Middle frontal gyrus (tissue), 1 donor: Measurements from ENCODE around the gene RGS2.

Experiments used
- DNase-seq: peaks from one replicate; pipeline ENCODE4 v3.0.0-alpha.2; 2015; ENCODE audit warnings: low spot score; ENCODE audit errors: extremely low spot score

Gene RGS2, protein sequence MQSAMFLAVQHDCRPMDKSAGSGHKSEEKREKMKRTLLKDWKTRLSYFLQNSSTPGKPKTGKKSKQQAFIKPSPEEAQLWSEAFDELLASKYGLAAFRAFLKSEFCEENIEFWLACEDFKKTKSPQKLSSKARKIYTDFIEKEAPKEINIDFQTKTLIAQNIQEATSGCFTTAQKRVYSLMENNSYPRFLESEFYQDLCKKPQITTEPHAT

DNA sequence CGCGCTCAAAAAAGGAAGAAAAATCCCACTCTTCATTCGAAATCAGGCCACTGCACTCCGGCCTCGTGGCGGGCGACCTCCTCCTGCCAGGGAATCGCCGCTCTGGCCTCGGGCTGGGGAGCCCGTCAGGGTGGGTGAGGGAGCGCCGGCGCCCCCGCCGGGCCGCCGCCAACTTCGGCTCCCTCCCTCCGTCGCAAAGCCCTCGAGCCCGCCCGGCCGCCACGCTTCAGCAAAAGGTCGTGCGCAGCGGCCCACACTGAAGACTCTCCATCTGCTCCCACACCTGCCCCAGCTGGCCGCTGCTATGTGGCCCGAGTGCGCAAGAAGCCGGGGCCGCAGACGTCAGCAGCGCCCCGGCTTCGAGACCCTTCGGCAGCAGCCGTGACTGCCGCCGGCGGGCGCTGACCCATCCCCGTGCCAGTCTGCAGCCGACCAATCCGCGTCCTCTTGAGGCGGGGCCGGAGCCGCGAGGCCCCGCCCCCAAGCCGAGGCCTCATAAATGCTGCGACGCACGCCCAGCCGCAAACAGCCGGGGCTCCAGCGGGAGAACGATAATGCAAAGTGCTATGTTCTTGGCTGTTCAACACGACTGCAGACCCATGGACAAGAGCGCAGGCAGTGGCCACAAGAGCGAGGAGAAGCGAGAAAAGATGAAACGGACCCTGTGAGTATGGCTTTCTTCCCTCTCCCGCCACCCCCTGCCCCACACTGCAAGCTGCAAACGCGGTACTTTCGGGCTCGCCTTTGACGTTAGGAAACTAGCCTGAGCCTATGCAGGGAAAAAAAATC lies at the start of gene RGS2:
RGS2 (plus strand) TSS at position 522 of the 789 bp plus-strand sequence; CDS start at position 555, 33 bp downstream.
- peak; percentile 90 for DNase-seq

GRCh38 chr1:192759104-192759503 lies 49.7 kb upstream of the RGS2 start:
- DNase-seq: no peak

- no peak for DNase-seq
Observed at GRCh38 chr1:192762265-192762664, 46.6 kb upstream of the RGS2 start.

- no peak for DNase-seq
Observed at GRCh38 chr1:192763243-192763642, 45.6 kb upstream of the RGS2 start.

DNA sequence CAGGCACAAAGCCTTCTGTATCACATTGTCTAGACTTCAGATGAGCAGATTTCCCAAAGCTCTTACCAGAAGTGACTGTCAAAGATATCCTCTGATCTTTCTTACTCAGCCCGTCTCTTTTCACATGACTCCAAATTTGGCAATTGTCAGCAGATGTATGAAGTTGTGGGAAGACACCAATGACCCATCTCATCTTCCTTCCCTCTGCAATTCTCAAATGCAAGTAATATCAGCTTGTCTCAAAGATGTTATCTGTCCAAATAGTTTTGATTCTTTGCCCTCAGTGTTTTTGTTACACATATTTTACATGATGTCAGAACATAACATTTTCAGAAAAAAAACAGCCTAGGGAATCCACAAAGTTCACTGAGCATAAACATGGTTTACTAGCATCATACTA lies 45.1 kb upstream of the RGS2 start:
- no peak for DNase-seq

- DNase-seq: no peak
Observed at GRCh38 chr1:192764675-192765074, 44.2 kb upstream of the RGS2 start.

GRCh38 chr1:192766009-192766625 lies 42.7 kb upstream of the RGS2 start:
- DNase-seq: no peak

GRCh38 chr1:192766876-192767275 lies 42.0 kb upstream of the RGS2 start:
- DNase-seq: no peak

- DNase-seq: no peak
Observed at GRCh38 chr1:192767798-192768197, 41.0 kb upstream of the RGS2 start.

DNA sequence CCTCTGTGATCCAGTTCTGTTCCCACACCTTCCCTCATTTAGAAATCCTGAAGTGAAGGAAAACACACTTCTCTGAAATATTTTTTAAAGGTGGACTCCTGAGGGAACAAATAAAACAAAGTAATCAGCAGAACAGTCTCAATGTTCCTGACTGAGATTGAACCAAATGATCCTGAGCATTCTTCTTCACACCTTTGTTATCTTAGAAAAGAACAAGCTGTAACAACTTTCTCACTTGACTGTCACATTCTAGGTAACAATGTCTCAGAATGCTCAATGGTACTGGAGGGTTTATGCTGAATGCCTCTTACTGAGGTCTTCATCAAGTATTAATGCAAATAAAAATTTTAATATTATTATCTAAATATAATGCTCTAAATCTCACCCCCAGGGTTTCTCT lies 40.4 kb upstream of the RGS2 start:
- no peak for DNase-seq

DNA sequence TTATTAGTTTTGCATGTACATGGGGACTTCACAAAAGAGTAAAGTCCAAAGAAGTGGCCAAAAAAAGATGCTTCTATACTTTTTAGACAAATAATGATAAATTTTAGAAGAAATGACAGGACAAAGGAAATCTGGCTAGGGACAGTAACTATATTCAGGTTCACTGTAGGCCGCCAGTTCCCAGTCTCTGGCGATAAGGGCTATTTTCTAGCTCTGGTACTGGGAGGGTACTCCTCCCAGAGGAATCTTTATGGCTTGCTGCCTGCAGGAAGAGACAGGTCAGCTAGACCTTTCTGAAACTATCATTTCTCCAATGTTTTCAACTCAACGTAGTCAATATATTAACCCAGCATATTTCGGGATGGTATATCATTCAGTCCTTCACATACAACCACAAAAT lies 37.5 kb upstream of the RGS2 start:
- no peak for DNase-seq

DNA sequence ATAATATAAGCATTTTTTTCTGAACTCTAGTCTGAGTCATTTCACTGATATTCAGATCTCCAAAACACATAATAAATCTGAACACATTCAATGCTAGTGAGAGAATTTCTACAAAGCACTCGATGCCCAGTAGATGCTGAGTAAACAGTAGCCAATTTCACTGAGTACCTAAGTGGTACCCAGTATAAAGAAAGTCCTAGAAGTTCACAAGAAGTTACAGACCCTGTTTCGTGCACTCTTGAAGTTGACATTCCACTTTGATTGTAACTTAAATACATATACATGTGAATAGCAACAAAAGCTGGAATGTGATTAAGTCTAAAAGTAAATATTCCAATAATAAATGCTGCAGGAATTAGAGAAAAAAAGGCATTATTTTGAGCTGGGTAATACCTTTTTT lies 33.2 kb upstream of the RGS2 start:
- DNase-seq: no peak

GRCh38 chr1:192776206-192776605 lies 32.6 kb upstream of the RGS2 start:
- DNase-seq: no peak

GRCh38 chr1:192776998-192777397 lies 31.8 kb upstream of the RGS2 start:
- DNase-seq: no peak

DNA sequence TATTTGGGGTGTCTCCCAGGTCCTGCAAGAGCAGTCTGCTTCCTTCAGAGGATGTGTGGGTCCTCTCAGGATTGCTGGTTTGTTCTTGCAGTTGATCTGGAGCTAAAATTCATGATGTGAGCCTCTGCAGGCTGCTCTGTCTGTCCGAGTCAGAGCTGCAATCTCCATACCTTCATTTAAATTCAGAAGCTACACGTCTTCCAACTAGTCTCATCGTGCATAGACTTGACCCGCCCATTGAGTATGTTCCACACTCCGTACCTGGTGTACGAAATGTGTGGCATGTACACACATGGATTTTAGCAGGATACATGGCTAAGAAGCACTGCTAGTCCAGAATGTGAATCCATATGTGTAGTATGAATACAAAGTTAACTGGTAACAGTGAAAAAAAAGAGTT lies 25.0 kb upstream of the RGS2 start:
- no peak for DNase-seq

DNA sequence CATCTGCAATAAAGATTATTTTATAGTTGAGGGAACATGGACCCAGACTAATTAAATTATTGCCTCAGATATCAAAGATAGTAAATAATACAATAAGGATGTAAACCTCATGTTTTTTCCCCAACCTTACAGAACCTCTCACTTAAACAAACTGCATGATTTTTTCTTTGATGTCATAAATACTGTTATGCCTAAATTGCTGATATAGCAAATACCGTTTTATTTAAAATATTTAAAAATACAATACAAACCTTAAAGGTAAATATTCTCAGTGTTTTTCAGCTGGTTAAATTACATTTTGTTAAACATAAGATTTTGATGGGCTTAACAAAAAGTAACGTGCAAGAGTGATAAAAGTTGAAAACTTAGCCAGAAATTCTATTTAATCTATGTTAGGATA lies 24.4 kb upstream of the RGS2 start:
- DNase-seq: no peak

DNA sequence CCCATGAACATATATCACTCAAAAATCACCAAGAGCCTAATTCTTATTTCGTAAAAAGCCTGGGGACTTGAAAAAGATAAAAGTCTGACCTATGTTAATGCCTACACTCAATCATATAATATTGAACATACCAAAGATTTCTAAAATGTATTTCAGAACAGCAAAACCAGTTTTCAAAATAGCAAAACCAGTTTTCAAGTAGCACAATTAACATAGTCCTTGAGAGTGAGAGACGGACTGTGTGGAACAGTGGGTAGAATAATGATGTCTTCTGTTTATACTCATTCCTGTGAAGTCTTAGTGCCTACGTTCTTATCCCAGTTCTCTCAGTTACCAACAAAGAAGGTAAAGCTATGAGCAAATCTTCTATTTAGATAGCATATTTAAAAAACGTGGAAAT lies 22.3 kb upstream of the RGS2 start:
- no peak for DNase-seq

DNA sequence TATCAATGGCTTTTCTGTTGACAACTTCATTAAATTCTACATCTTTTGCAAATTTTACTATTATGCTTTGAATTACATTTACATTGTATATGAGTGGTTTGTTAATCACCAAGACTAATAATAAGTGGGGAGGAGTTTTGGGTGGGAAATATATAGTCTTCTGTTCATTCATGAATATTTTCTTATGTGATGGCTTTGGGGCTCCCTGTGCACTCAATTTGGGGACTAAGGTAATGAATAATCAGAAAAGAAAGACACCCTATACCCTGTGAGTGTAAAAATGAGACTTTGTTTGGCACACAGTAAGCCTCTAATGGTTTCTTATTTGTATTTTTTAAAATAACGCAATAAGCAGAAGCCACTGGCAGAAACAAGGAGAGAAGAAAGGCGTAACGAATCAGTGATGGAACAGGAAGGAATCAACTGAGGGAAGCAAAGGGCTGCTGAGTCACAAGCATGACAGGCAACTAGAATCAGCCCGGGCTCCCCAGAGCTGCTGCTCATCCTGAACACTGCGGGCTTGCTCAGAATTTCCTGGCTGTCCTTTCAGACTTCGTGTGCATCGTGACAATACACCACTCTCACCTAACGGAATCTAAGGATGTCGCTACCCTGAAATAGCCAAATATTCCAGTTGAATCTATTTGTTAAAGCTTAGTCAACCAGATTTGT lies 20.8 kb upstream of the RGS2 start:
- DNase-seq: no peak

GRCh38 chr1:192789871-192790270 lies 19.0 kb upstream of the RGS2 start:
- DNase-seq: no peak

DNA sequence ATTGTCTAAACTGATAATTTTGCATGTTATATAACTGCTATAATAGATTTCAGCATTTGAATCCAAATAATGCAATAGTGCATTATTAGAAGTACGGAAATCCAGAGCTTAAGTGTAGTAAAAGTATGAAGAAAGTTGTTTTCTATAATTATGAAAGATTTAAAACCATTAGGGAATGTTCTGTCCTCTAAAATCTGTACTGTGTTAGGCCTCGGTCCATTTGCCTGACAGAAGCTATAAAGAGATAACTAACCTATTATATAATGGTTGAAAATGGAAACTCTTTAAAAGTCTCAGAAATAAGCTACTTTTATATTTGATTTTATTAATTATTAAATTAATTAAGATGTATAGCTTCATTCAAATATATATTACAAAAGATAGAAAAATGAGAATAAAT lies 16.2 kb upstream of the RGS2 start:
- DNase-seq: no peak

DNA sequence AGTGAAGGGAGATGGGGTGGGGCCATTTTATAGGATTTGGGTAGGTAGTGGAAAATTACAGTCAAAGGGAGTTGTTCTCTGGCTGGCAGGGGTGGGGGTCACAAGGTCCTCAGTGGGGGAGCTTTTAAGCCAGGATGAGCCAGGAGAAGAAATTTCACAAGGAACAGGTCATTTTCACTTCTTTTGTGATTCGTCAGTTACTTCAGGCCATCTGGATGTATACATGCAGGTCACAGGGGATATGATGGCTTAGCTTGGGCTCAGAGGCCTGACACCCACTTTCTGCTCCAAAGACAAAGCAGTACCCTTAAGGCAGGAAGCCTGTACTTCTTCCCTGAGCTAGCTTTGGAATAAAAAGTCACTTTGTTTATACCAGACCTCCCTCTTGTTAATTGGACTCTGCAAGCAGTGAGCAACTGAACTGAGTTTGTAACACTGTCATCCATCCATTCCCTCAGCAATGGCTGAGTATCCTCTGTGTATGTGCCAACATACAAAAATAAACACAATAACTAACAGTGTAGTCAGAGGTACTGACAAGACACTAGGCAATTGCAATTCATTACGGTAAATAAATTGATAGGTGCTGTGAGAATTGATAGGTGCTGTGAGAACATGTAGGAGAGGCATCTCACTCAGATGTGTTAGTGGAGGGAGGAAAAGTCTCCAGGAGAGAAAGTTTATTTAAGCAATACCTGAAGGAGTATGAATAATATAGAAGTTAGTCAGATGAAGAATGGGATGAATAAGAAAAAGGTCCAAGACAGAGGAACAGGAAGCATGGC lies 14.7 kb upstream of the RGS2 start:
- no peak for DNase-seq

DNA sequence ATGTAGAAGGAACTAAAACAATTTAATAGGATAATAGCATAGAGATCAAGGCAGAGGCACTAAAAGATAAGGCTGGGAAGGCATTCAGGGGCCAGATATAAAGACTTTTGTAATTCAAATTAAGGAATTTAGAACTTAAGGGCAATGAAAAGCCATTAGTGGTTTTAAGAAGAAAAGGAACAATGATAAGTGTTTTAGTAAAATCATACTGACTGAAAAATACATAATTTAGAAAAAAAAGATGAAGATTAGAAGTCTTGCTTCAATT lies 14.1 kb upstream of the RGS2 start:
- no peak for DNase-seq
